HL-60/S4 (cell line): ENCODE data around the gene PHLDA3.

Experiments used
- in situ Hi-C: fragments of 300-500 bp; cut with MboI; formaldehyde crosslinking; loops from 2 replicates; pipeline ENCODE4 v1.14.3; 2022; ENCODE audit warnings: low sequenced_read_pairs

The PHLDA3 gene

DNA sequence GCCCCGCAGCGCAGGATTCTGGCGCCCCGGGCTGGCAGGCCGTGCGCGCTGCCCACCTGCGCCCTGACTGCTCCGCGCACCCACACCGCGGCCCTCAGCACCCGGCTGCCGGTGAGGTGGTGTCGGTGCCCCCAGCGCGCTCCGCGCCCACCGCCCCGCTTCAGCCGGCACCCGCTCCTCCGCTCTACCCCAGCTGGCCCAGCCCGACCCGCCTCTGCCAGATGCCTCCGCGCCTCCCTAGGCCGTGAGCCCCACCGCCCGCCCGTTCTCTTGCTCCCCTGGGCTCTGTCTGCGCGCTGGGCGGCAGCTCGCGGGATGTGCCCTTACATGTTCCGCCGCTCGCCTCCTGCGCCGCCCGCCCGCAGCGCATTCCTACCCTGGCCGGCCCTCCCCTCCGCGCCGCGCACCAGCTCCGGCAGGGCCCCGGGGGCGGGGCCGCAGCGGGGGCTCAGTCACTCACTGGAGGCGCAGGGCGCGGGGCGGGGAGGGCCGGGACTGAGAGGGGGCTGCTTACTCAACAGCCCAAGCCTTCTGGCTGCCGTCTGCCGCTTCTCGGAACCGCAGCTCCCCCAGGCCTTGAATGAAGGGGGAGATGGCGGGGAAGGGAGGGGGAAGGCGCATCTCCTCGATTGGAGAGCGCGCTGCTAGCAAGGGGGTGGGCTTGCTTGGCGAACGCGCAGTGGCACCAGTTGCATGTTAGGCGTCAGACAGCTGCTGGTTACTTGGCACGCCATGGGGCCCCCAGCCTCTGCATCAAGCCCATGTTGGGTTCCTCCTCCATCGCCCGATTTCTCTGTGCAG, at the start of gene PHLDA3:
Gene PHLDA3 (minus strand): TSS at position 345 of the 801 bp plus-strand sequence. CDS start 402 bp downstream, outside the sequence.
- in situ Hi-C loops = no loop called here

DNA sequence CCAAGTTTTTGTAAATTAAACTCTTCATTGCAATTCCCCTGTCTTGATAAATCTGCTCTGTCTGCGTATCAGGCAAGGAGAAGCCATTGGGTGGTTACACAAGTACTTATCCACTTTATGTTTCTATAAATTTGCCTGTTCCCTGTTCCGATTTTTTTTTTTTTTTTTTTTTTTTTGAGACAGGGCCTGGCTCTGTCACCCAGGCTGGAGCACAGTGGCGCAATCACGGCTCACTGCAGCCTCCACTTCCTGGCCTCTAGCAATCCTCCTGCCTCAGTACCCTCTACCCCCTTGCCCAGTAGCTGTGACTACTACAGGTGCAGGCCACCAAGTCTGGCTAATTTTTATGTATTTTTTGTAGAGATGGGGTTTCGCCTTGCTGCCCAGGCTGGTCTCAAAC, 49.1 kb upstream of the PHLDA3 start:
- in situ Hi-C loops = no loop called here

GRCh38 chr1:201517631-201518030, 48.6 kb upstream of the PHLDA3 start:
- in situ Hi-C loops = no loop called here

- in situ Hi-C loops = no loop called here
Measured at GRCh38 chr1:201516511-201517127, 47.6 kb upstream of the PHLDA3 start.

GRCh38 chr1:201515895-201516294, 46.9 kb upstream of the PHLDA3 start:
- in situ Hi-C loops = no loop called here

DNA sequence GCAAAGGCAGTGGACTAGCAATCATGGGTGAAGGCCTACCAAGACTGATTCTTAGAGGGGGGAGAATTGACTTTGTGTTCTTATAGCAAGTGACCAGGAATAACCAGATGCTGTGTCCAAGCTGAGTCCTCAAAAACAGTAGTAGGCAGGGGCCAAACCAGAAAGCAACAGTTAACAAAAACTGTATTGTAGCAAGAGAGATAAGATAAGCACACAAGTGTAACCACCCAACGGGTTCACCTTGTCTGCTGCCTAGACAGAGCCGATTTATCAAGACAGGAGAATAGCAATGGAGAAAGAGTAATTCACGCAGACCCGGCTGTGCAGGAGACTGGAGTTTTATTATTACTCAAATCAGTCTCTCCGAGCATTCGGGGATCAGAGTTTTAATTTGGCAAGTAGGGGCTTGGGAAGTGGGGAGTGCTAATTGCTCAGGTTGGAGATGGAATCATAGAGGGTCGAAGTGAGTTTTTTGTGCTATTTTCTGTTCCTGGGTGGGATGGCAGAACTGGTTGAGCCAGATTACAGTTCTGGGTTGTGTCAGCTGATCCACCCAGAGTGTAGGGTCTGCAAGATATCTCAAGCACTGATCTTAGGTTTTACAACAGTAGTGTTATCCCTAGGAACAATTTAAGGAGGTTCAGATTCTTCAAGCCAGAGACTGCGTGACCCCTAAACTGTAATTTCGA, 46.2 kb upstream of the PHLDA3 start:
- in situ Hi-C loops = no loop called here

- in situ Hi-C loops = no loop called here
Measured at GRCh38 chr1:201514466-201514865, 45.5 kb upstream of the PHLDA3 start.

GRCh38 chr1:201513498-201514243, 44.7 kb upstream of the PHLDA3 start:
- in situ Hi-C loops = no loop called here

GRCh38 chr1:201511941-201512539, 43.1 kb upstream of the PHLDA3 start:
- in situ Hi-C loops = no loop called here

GRCh38 chr1:201511396-201511940, 42.5 kb upstream of the PHLDA3 start:
- in situ Hi-C loops = no loop called here

- in situ Hi-C loops = no loop called here
Measured at GRCh38 chr1:201510734-201511133, 41.7 kb upstream of the PHLDA3 start.

GRCh38 chr1:201509601-201510374, 40.8 kb upstream of the PHLDA3 start:
- in situ Hi-C loops = no loop called here

DNA sequence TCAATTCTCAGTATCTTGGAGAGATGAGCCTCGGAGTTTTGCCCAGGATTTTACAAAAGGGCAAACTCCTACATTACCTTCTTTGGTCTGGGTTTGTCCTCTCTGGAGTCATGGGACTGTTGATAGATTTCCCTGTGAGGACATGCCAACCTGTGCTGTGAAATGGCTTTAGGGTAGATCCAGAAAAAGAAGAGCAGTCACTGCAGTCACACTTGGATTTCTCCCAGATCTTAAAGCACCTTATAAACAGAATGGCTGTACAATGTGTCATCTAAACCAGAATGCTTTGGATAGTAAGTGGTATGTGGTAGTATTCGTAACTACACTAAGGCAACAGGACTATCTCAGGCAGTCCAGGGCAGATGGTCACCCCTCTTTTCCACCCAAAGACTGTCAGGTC, 39.8 kb upstream of the PHLDA3 start:
- in situ Hi-C loops = no loop called here

DNA sequence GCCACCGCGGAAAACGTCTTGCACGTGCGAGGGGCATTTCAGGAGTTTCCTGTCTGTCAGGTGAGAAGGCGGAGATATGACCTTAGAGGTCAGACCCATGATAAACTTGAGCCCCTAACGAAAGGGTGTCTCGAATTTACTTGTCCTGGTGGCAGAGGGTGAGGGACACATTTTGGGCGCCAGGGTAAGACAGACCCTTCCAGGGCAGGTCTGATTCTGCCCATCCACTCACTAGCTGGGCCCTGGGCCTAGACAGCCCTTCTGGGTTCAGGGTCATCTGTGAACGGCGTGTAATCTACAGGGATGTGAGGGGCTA, 38.3 kb upstream of the PHLDA3 start:
- in situ Hi-C loops = no loop called here

DNA sequence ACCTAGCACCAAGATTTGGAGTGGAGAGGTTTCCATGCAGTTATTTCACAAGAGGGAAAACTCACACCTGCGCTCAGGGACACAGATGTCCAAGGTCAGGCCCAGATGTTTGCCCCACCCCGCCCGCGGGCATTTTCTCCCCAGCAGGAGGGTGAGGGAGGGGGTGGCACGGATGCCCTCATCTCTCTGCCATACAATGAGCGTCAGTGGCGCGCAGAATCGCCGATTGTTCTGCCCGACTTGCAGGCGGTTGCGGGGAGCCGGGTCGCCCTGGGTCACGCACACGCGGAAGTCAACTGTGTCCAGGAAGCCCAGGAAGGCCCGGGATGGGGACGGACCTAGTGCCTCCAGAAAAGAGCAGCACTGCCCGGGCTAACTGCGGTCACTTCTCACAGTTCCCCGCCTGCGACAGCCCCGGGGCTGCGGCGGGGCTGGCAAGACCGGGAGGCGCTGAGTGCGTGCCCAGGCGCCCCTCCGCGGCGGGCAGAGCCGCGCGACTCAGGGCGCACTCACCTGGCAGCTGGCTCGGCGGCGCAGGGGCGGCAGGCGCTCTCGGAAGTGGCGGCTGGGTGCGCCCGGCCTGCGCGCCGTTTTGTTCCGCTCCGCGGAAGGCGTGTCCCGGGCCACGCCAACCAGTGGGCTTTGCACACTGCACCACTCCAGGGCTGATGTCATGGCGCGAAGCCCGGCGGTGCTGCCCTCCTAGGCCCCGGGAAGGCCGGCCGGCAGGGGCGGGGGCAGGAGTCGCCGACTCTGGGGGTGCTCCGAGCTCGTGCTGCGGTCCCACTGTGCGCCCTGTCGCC, 37.8 kb upstream of the PHLDA3 start, which contains the start of gene CSRP1:
Gene CSRP1 (minus strand): TSS at position 567 of the 803 bp plus-strand sequence. CDS start 10,820 bp downstream, outside the sequence.
- in situ Hi-C loops = no loop called here

GRCh38 chr1:201506092-201506491, 37.1 kb upstream of the PHLDA3 start:
- in situ Hi-C loops = no loop called here

GRCh38 chr1:201505503-201505890, 36.5 kb upstream of the PHLDA3 start:
- in situ Hi-C loops = no loop called here

DNA sequence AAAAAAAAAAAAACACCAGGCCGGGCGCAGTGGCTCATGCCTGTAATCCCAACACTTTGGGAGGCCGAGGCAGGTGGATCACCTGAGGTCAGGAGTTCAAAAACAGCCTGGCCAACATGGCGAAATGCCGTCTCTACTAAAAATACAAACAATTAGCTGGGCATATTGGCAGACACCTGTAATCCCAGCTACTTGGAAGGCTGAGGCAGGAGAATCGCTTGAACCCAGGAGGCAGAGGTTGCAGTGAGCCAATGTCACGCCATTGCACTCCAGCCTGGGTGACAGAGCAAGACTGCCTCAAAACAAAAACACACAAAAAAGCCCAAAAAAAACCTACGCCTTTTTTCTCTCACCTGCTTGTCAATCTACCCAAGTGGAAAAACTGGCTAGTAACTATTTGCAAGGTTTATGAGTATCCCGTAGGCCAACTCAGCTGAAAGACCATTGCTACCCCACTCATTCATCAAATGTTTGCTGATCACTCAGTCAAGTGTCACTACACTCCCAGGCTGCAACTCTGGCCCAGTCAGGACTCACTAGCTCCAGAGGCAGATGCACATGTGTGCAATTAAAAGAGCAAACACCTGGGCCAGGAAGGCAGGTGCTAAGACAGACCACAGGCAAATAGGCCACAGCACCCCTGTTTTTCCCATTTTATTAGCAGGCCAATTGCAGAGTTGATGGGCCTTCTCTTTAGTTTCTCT, 36.0 kb upstream of the PHLDA3 start:
- in situ Hi-C loops = no loop called here
